ENCODE measurements around the gene CCDC39. TPM values are rescaled to one million over a fixed set of nuclear protein-coding genes. Genes with fewer than 3 reads are reported as not detected.

CCDC39 gene
- total RNA-seq, 1 donor from 2014 or later, result not detected

DNA sequence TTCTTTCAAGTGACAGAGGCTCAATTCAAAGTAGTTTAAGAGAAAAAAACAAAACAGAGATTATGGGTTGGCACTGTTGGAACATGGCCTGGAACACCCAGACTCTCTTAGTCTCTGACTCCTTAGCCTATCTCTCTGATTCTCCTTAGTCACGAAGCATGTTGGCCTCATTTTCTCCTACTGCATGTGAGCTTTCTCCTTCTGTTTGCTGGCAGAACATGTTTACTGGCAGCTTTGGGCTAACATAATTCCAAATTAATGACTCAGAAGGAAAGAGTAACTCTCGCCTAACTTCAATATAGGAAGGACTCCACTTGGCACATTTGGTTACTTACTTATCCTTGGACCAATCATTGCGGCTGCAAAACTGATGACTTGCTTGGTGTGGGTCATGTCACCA lies 21.7 kb upstream of the CCDC39 start:
- Mint-ChIP-seq H3K4me1 (ENCODE audit: unreplicated experiment) (no peaks in the 10 kb centered on the region), H3K27ac (ENCODE audit: unreplicated experiment) (no peak overlapping the region), H3K4me3 (ENCODE audit: unreplicated experiment) (no peak overlapping the region), H3K27me3 (ENCODE audit: unreplicated experiment) (no peaks in the 10 kb centered on the region), H3K9me3 (ENCODE audit: unreplicated experiment) (no peaks in the 10 kb centered on the region), H3K36me3 (ENCODE audit: unreplicated experiment) (no peaks in the 10 kb centered on the region)
- DNase-seq (ENCODE audit: extremely low spot score, unreplicated experiment), result no peak
- TF ChIP-seq, protein P1, sequence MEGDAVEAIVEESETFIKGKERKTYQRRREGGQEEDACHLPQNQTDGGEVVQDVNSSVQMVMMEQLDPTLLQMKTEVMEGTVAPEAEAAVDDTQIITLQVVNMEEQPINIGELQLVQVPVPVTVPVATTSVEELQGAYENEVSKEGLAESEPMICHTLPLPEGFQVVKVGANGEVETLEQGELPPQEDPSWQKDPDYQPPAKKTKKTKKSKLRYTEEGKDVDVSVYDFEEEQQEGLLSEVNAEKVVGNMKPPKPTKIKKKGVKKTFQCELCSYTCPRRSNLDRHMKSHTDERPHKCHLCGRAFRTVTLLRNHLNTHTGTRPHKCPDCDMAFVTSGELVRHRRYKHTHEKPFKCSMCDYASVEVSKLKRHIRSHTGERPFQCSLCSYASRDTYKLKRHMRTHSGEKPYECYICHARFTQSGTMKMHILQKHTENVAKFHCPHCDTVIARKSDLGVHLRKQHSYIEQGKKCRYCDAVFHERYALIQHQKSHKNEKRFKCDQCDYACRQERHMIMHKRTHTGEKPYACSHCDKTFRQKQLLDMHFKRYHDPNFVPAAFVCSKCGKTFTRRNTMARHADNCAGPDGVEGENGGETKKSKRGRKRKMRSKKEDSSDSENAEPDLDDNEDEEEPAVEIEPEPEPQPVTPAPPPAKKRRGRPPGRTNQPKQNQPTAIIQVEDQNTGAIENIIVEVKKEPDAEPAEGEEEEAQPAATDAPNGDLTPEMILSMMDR (IDR thresholded peaks at IDR 0.05), result no peak

DNA sequence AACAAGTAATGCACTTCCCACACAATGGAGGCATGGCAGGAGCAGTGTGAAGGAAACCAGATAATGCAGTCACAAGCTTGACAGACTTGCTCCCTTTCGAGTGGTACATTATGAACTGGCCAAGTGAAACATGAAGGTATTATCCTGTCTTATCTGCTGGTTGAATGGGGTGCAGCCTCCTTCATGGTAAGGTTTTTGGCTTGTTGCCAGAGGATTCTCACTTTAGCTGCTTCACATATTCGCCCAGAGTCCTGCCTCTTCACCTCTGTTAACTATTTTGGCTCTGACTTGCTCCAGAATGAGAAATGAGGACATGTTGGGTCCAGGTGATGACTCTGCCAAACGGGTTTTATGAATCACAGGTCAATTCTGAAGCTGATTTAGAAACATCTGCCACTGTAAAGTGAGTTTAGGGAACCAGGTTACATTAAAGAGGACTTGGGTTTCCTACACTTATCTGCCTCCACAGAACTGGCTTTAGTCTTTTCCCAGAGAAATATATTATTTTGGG lies 19.5 kb upstream of the CCDC39 start:
- DNase-seq (ENCODE audit: extremely low spot score, unreplicated experiment), result no peak
- TF ChIP-seq, protein P1 (IDR thresholded peaks at IDR 0.05), result no peak
- Mint-ChIP-seq H3K4me3 (ENCODE audit: unreplicated experiment) (no peak overlapping the region), H3K9me3 (ENCODE audit: unreplicated experiment) (no peaks in the 10 kb centered on the region), H3K36me3 (ENCODE audit: unreplicated experiment) (no peaks in the 10 kb centered on the region), H3K27me3 (ENCODE audit: unreplicated experiment) (no peaks in the 10 kb centered on the region), H3K27ac (ENCODE audit: unreplicated experiment) (no peak overlapping the region), H3K4me1 (ENCODE audit: unreplicated experiment) (no peaks in the 10 kb centered on the region)

DNA sequence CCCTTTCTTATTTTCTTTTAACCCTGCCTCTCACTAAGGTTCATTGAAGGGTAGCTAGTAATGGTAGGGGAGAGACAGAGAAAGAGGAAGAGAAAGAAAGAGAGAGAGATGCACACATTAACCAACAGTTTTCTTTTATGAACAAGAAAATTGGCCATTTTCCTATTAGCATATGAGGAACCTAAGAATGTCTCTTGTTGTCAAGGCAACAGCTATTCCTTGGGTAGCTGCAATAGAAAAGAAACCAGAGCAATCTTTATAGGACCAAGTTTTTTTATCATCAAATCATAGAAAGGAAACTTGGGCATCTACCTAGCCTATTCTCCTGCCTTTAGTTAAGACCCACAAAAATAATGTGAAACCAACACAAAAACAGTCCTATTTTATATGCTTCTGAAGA lies 15.0 kb upstream of the CCDC39 start:
- no peaks in the 10 kb centered on the region for H3K4me1 Mint-ChIP-seq (ENCODE audit: unreplicated experiment)
- H3K4me3 Mint-ChIP-seq (ENCODE audit: unreplicated experiment), result no peak overlapping the region
- H3K36me3 Mint-ChIP-seq (ENCODE audit: unreplicated experiment), result no peaks in the 10 kb centered on the region
- DNase-seq (ENCODE audit: extremely low spot score, unreplicated experiment), result no peak
- peaks cover 6% of the 10 kb centered on the region for H3K27me3 Mint-ChIP-seq (ENCODE audit: unreplicated experiment)
- no peak overlapping the region for H3K27ac Mint-ChIP-seq (ENCODE audit: unreplicated experiment)
- no peaks in the 10 kb centered on the region for H3K9me3 Mint-ChIP-seq (ENCODE audit: unreplicated experiment)
- TF ChIP-seq, protein P1 (IDR thresholded peaks at IDR 0.05), result no peak

DNA sequence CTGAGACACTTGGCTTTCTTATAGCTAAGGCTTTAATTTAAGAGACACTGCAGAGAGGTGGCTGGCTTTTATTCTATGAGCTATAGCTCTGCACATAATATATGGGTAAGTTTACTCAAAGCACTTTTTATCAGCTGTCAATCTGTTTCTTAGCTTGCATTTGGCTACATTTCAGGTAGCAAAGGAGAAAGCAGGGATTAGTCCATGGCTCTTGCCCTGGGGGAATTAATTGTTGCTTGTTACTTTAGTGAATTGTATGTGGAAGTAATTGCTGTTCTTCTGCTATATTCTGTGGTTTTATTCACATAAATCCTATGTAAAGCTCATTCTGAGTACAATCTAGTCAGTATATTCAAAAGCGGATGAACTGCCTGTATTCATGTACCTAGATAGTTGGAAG lies 14.4 kb upstream of the CCDC39 start:
- no peak for DNase-seq (ENCODE audit: extremely low spot score, unreplicated experiment)
- TF ChIP-seq, protein P1 (IDR thresholded peaks at IDR 0.05), result no peak
- Mint-ChIP-seq H3K27ac (ENCODE audit: unreplicated experiment) (no peak overlapping the region), H3K9me3 (ENCODE audit: unreplicated experiment) (peaks cover 3% of the 10 kb centered on the region), H3K36me3 (ENCODE audit: unreplicated experiment) (no peaks in the 10 kb centered on the region), H3K4me3 (ENCODE audit: unreplicated experiment) (no peak overlapping the region), H3K27me3 (ENCODE audit: unreplicated experiment) (peaks cover 10% of the 10 kb centered on the region), H3K4me1 (ENCODE audit: unreplicated experiment) (no peaks in the 10 kb centered on the region)

DNA sequence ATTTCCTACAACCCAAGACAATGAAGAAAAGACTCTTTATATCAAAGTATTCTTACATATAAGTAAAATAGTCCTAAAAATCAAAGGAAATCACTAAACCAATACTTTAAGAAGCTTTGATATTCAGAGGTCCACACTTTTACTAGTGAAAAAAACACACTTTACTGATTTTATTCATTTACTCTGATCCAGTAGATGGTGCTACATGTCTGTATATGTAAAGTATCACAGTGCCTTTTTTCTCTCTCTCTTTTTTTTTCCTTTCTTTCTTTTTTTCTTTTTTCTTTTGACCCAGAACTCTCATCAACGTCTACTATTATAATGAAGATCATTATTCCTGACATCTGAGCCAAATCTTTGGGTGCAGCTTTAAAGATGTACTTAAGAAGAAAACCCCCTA lies 10.8 kb upstream of the CCDC39 start:
- Mint-ChIP-seq H3K4me1 (ENCODE audit: unreplicated experiment) (no peaks in the 10 kb centered on the region), H3K4me3 (ENCODE audit: unreplicated experiment) (no peak overlapping the region), H3K9me3 (ENCODE audit: unreplicated experiment) (peaks cover 5% of the 10 kb centered on the region), H3K27me3 (ENCODE audit: unreplicated experiment) (peaks cover 21% of the 10 kb centered on the region), H3K36me3 (ENCODE audit: unreplicated experiment) (no peaks in the 10 kb centered on the region), H3K27ac (ENCODE audit: unreplicated experiment) (no peak overlapping the region)
- no peak for DNase-seq (ENCODE audit: extremely low spot score, unreplicated experiment)
- TF ChIP-seq, protein P1 (IDR thresholded peaks at IDR 0.05), result no peak

Measured in osteocyte (in vitro differentiated cells).